Anterior cingulate cortex (tissue), 58 donors: ENCODE measurements around the gene RELL1.
"Not testable (repeated sequence)": the region's sequence is repeated elsewhere in the genome, so short reads cannot be mapped to it uniquely, and the experiment has no call there.

Experiments
- DNase-seq, 58 donors: peaks; one replicate each; lab custom pipeline; 2025; lab: John Stamatoyannopoulos, UW

The RELL1 gene

GRCh38 chr4:37693450-37694190 lies 7.4 kb upstream of the RELL1 start:
- DNase-seq = no peak

GRCh38 chr4:37693030-37693429 lies 6.9 kb upstream of the RELL1 start:
- DNase-seq = no peak

- DNase-seq = no peak
Measured at GRCh38 chr4:37690976-37691375, 4.8 kb upstream of the RELL1 start.

GRCh38 chr4:37689353-37690095 lies 3.3 kb upstream of the RELL1 start:
- DNase-seq = no peak

GRCh38 chr4:37687681-37688080 lies 1.5 kb upstream of the RELL1 start:
- peak in 1 of 58 donors; percentile 1 for DNase-seq

- no peak for DNase-seq
Measured at GRCh38 chr4:37687194-37687562, 1.0 kb upstream of the RELL1 start.

GRCh38 chr4:37685823-37686372 lies 278 bp downstream of the RELL1 start:
- peak in 16 of 58 donors; percentile 29 to 69 (median 52) for DNase-seq

- no peak for DNase-seq
Measured at GRCh38 chr4:37685161-37685822, 884 bp downstream of the RELL1 start.

- no peak for DNase-seq
Measured at GRCh38 chr4:37684154-37684553, 2.0 kb downstream of the RELL1 start.

- DNase-seq = no peak
Measured at GRCh38 chr4:37682701-37683401, 3.3 kb downstream of the RELL1 start.

GRCh38 chr4:37680089-37680488 lies 6.1 kb downstream of the RELL1 start:
- DNase-seq = no peak

GRCh38 chr4:37679301-37679700 lies 6.9 kb downstream of the RELL1 start:
- no peak for DNase-seq

GRCh38 chr4:37678624-37679023 lies 7.6 kb downstream of the RELL1 start:
- DNase-seq = no peak

GRCh38 chr4:37675587-37676290 lies 10.4 kb downstream of the RELL1 start:
- no peak for DNase-seq

GRCh38 chr4:37674439-37674838 lies 11.7 kb downstream of the RELL1 start:
- peak in 1 of 58 donors; percentile 14 for DNase-seq

GRCh38 chr4:37673538-37674192 lies 12.5 kb downstream of the RELL1 start:
- DNase-seq = no peak

- no peak for DNase-seq
Measured at GRCh38 chr4:37671072-37671471, 15.1 kb downstream of the RELL1 start.

GRCh38 chr4:37670249-37670648 lies 15.9 kb downstream of the RELL1 start:
- no peak for DNase-seq

- DNase-seq = not testable (repeated sequence)
Measured at GRCh38 chr4:37669124-37669523, 17.1 kb downstream of the RELL1 start.
